K562 (cell line): ENCODE measurements around the gene ILDR1. TPM values are rescaled to one million over a fixed set of nuclear protein-coding genes. Genes with fewer than 3 reads are reported as not detected.
A peak's percentile ranks its signal among the peaks of the same experiment; 100 is the strongest.

Source experiments
- ATAC-seq: fragments of 200-7000 bp; cut with Tn5 transposase; 3 replicates; pipeline ENCODE4 v1.9.1; 2020; ENCODE audit warnings: moderate library complexity
- BruUV-seq: library from RNA; stranded (reverse); fragments of 400-500 nt; replicated peaks from 2 replicates; lab custom pipeline; 2021; lab: Mats Ljungman, UMichigan
- CTCF ChIA-PET: fragments of 300-600 bp; formaldehyde crosslinking; extraction: SDS; loops from one replicate; lab custom pipeline; 2021; ENCODE audit warnings: low intra/inter-chr PET ratio; lab: Yijun Ruan, JAX
- POLR2A ChIA-PET: fragments of 300-600, 350-650 bp; sonication (Branson Sonifier 250); formaldehyde crosslinking; extraction: SDS; loops from one replicate; lab custom pipeline; 2021; ENCODE audit warnings: antibody characterized with exemption, inconsistent platforms; lab: Yijun Ruan, JAX
- DNase-seq, 4 experiments: peaks; one replicate each; pipeline versions ENCODE4 v3.0.0 to v3.0.0-alpha.2; 2011 to 2018; ENCODE audit warnings: low spot score in 3 of 4, mixed read lengths in 3 of 4; ENCODE audit errors: extremely low read depth in 1 of 4
- FAIRE-seq: peaks from 2 replicates; lab custom pipeline; 2011; peaks lifted over from hg19 to GRCh38; lab: Jason Lieb, UNC
- H2AFZ ChIP-seq: 2 replicates; pipeline ENCODE4 v1.6.0; 2011; ENCODE audit warnings: low read depth, low read length, control low read depth, inconsistent platforms
- H3K27ac ChIP-seq: fragments of 200-600 bp; 3 replicates; pipeline ENCODE4 v1.8.0; 2011; ENCODE audit warnings: low read depth, mild to moderate bottlenecking, control low read depth, inconsistent platforms, low read length, moderate library complexity, mixed read lengths; ENCODE audit errors: extremely low read depth
- H3K27me3 ChIP-seq, 2 experiments: fragments of 300-600 bp in 1 of 2; 2 replicates in 1 of 2; 3 replicates in 1 of 2; pipeline versions ENCODE4 v1.6.0 to v1.8.0; 2011; ENCODE audit warnings: inconsistent platforms in 2 of 2, low read length in 2 of 2, mild to moderate bottlenecking in 1 of 2, mixed read lengths in 1 of 2, moderate library complexity in 1 of 2; ENCODE audit not compliant: control insufficient read depth in 2 of 2, insufficient read depth in 2 of 2
- H3K36me3 ChIP-seq: fragments of 300-600 bp; 3 replicates; pipeline ENCODE4 v1.8.0; 2011; ENCODE audit warnings: mild to moderate bottlenecking, low read length, inconsistent platforms; ENCODE audit not compliant: control insufficient read depth, insufficient read depth
- H3K4me1 ChIP-seq, 2 experiments: fragments of 200-600 bp in 1 of 2; replicated peaks in 1 of 2; 2 replicates in 1 of 2; 3 replicates in 1 of 2; pipeline versions ENCODE4 v1.5.1 to v1.8.0; 2011; ENCODE audit warnings: inconsistent platforms in 2 of 2, low read length in 2 of 2, mild to moderate bottlenecking in 1 of 2, mixed read lengths in 1 of 2, moderate library complexity in 1 of 2; ENCODE audit not compliant: control insufficient read depth in 2 of 2, insufficient read depth in 2 of 2
- H3K4me2 ChIP-seq: 2 replicates; pipeline ENCODE4 v1.6.1; 2011; ENCODE audit warnings: low read length, control low read depth, inconsistent platforms, mixed read lengths; ENCODE audit not compliant: insufficient read depth
- H3K4me3 ChIP-seq: fragments of 200-600 bp; sonication (generic), shearing (Covaris generic); 2 replicates; pipeline ENCODE4 v1.5.1; 2016; ENCODE audit warnings: control low read depth, inconsistent platforms
- H3K79me2 ChIP-seq: fragments of 200-600 bp; 3 replicates; pipeline ENCODE4 v1.8.0; 2011; ENCODE audit warnings: low read length, inconsistent platforms; ENCODE audit not compliant: control insufficient read depth, insufficient read depth
- H3K9ac ChIP-seq, 2 experiments: 2 replicates each; pipeline versions ENCODE4 v1.6.0 to v1.6.1; 2011; ENCODE audit warnings: low read depth in 2 of 2, low read length in 2 of 2, control low read depth in 1 of 2, inconsistent platforms in 1 of 2, mild to moderate bottlenecking in 1 of 2, mixed read lengths in 1 of 2; ENCODE audit not compliant: insufficient read depth in 1 of 2
- H3K9me1 ChIP-seq: one replicate; pipeline ENCODE4 v1.6.0; 2011; ENCODE audit warnings: inconsistent platforms, mild to moderate bottlenecking, low read length, moderate library complexity; ENCODE audit not compliant: control insufficient read depth, insufficient read depth
- H3K9me3 ChIP-seq: replicated peaks from 2 replicates; pipeline ENCODE4 v1.5.1; 2011; ENCODE audit warnings: low read depth, low read length, inconsistent platforms; ENCODE audit not compliant: control insufficient read depth, insufficient read depth
- H4K20me1 ChIP-seq: replicated peaks from 2 replicates; pipeline ENCODE4 v1.6.1; 2011; ENCODE audit warnings: low read length, inconsistent platforms, mixed read lengths; ENCODE audit not compliant: control insufficient read depth, insufficient read depth
- CEBPB ChIP-seq: fragments of 450-650 bp; IDR thresholded peaks from 2 replicates; pipeline ENCODE4 v1.6.1; 2016; ENCODE audit warnings: missing genetic modification characterization, missing compliant biosample characterization
- CEBPG ChIP-seq, 3 experiments: fragments of 200-800 bp in 1 of 3; sonication (Bioruptor generic) in 1 of 3; sonication (generic) in 1 of 3; formaldehyde crosslinking in 1 of 3; IDR thresholded peaks in 2 of 3; conservative IDR thresholded peaks in 1 of 3; 2 replicates each; pipeline versions ENCODE4 v1.6.1 to v1.8.0; 2016 to 2022; ENCODE audit warnings: missing compliant biosample characterization in 2 of 3, missing genetic modification characterization in 2 of 3, mild to moderate bottlenecking in 1 of 3, missing genetic modification reagents in 1 of 3
- HMBOX1 ChIP-seq: sonication (generic); IDR thresholded peaks from 2 replicates; pipeline ENCODE4 v1.6.1; 2016
- HSF4 ChIP-seq: fragments of 250-450 bp; sonication (Bioruptor Pico); IDR thresholded peaks from 2 replicates; pipeline ENCODE4 v2.1.2; 2022; ENCODE audit warnings: mild to moderate bottlenecking, moderate library complexity, borderline replicate concordance
- SMARCA4 ChIP-seq: fragments of 450-650 bp; IDR thresholded peaks from 2 replicates; pipeline ENCODE4 v1.6.1; 2016
- TAF1 ChIP-seq: IDR thresholded peaks from 2 replicates; pipeline ENCODE4 v1.6.1; 2011; ENCODE audit warnings: mild to moderate bottlenecking, low read length, moderate library complexity; ENCODE audit not compliant: insufficient read depth, control insufficient read depth, severe bottlenecking; ENCODE audit errors: extremely low read depth
- TAF9B ChIP-seq: fragments of 450-650 bp; IDR thresholded peaks from 2 replicates; pipeline ENCODE4 v1.6.1; 2018; ENCODE audit warnings: mild to moderate bottlenecking; ENCODE audit not compliant: partially characterized antibody
- ZNF23 ChIP-seq: fragments of 250-450 bp; sonication (Bioruptor Pico); IDR thresholded peaks from 2 replicates; pipeline ENCODE4 v1.4.0; 2020; ENCODE audit warnings: mild to moderate bottlenecking
- ZNF785 ChIP-seq: fragments of 250-450 bp; sonication (Bioruptor Pico); IDR thresholded peaks from 2 replicates; pipeline ENCODE4 v1.4.0; 2020; ENCODE audit warnings: mild to moderate bottlenecking
- WGBS: fragments of 100-300 bp; shearing (Covaris generic); methylation state at CpG from one replicate; pipeline ENCODE4 v1.1.6; 2016; ENCODE audit warnings: low coverage, mixed read lengths; ENCODE audit not compliant: insufficient coverage; ENCODE audit errors: missing lambda C conversion rate; 5-methylcytosine and 5-hydroxymethylcytosine counted together
- in situ Hi-C: fragments of 300-500 bp; cut with MboI; formaldehyde crosslinking; loops from 4 replicates; pipeline ENCODE4 v1.15.0; 2018; ENCODE audit warnings: inconsistent platforms, mixed read lengths
- intact Hi-C: fragments of 100-400 bp; cut with micrococcal nuclease; formaldehyde crosslinking; loops from 2 replicates; pipeline ENCODE4 v1.14.2; 2022
- polyA plus RNA-seq, 8 experiments: library from polyadenylated mRNA; depleted of rRNA in 4 of 8; stranded (reverse) in 5 of 8; unstranded in 3 of 8; fragments of >200 nt; fragmentation: Nextera tagmentation in 2 of 8; fragmentation: Illumina TruSeq in 1 of 8; extraction: Ambion mirVana in 2 of 8; extraction: Trizol in 1 of 8; gene quantifications; 2 replicates each; pipeline versions ENCODE4 v1.2.1 to v1.2.3, GENCODE V29; 2011 to 2014; ENCODE audit warnings: inconsistent platforms in 1 of 8, missing spikeins in 1 of 8
- total RNA-seq, 7 experiments: library from RNA; depleted of rRNA in 6 of 7; stranded (reverse); fragments of >200 nt in 6 of 7; fragmentation: Illumina TruSeq in 2 of 7; extraction: Trizol in 2 of 7; gene quantifications; 2 replicates each; pipeline versions ENCODE4 v1.2.1 to v1.2.3, GENCODE V29; 2011 to 2021; ENCODE audit warnings: low replicate concordance in 1 of 7

ILDR1 gene
- total and polyA plus RNA-seq, 9 of the 15 experiments (the other 6 are each of a cell fraction or from before 2014, with no cell fraction given): 0.04 TPM; not detected in 8

GRCh38 chr3:122067214-122067550 is 45.1 kb upstream of the ILDR1 start:
- no peaks in the 10 kb centered on the region for H3K36me3 ChIP-seq
- ATAC-seq (no peak), DNase-seq (no peak), FAIRE-seq (no peak)
- WGBS: 2% methylated on average over 5 of the region's 5 CpGs
- H3K4me2 ChIP-seq: no peak overlapping the region
- no peaks in the 10 kb centered on the region for H3K27me3 ChIP-seq
- no peaks in the 10 kb centered on the region for H3K9me3 ChIP-seq
- in situ Hi-C loops: no loop called here
- H3K4me3 ChIP-seq: no peak overlapping the region
- H3K4me1 ChIP-seq: no peaks in the 10 kb centered on the region; a peak in 1 of 5 replicates
- ChIA-PET POLR2A (no interaction called here), CTCF (no interaction called here)
- no peaks in the 10 kb centered on the region for H3K9me1 ChIP-seq
- BruUV-seq: no TSS peak
- TF ChIP-seq CEBPG (CRISPR knock-in tag; IDR thresholded peaks at IDR 0.05) (no peak), CEBPG (tag; conservative IDR thresholded peaks at IDR 0.05 in 1 of 2, IDR thresholded peaks at IDR 0.05 in 1 of 2) (peak in 1 of 2 experiments; percentile 70; a peak in 3 of 4 replicates), SMARCA4 (no peak), HMBOX1 (no peak), ZNF785 (CRISPR knock-in tag) (no peak), TAF1 (no peak), HSF4 (CRISPR knock-in tag) (no peak), TAF9B (no peak), CEBPB (tag) (peak; percentile 60; the same call in 1 of the 2 replicates), ZNF23 (no peak)
- H3K27ac ChIP-seq: no peak overlapping the region
- no peak overlapping the region for H2AFZ ChIP-seq
- H4K20me1 ChIP-seq: no peaks in the 10 kb centered on the region
- intact Hi-C loops: no loop called here
- H3K79me2 ChIP-seq: no peaks in the 10 kb centered on the region
- H3K9ac ChIP-seq: no peak overlapping the region
